A549 treated with RU486 at 1 μM for 4 hours (cell line): Measurements from ENCODE around the gene SRPX. TPM values are rescaled to one million over a fixed set of nuclear protein-coding genes. Genes with fewer than 3 reads are reported as not detected.

Source experiments
- total RNA-seq: library from RNA; stranded (reverse); fragments of 200-300 nt; extraction: Qiagen RNA extraction; gene quantifications from 5 replicates; pipeline ENCODE4 v1.2.3, GENCODE V29; 2022; ENCODE audit warnings: low read depth

SRPX gene, protein sequence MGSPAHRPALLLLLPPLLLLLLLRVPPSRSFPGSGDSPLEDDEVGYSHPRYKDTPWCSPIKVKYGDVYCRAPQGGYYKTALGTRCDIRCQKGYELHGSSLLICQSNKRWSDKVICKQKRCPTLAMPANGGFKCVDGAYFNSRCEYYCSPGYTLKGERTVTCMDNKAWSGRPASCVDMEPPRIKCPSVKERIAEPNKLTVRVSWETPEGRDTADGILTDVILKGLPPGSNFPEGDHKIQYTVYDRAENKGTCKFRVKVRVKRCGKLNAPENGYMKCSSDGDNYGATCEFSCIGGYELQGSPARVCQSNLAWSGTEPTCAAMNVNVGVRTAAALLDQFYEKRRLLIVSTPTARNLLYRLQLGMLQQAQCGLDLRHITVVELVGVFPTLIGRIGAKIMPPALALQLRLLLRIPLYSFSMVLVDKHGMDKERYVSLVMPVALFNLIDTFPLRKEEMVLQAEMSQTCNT
- total RNA-seq: 5.2 to 8.4 TPM (median 7.3 TPM) in 5 replicates

GRCh38 chrX:38220415-38221390 is at the start of gene SRPX:
TSS of gene SRPX (minus strand) at chrX:38220871. CDS start at chrX:38220792, 79 bp downstream.

Other genes with a start within 250 kb of the SRPX start
- gene SYTL5, start 214.3 kb downstream of the SRPX start, total RNA-seq: 0.28 to 0.42 TPM (median 0.37 TPM) in 5 replicates
- 5.5 to 12.2 TPM (median 11.6 TPM) in 5 replicates for gene RPGR, start 106.6 kb upstream of the SRPX start, total RNA-seq
- not detected in 5 replicates for gene OTC, start 131.7 kb upstream of the SRPX start, total RNA-seq